ENCODE data around the gene CHAF1B. TPM values are rescaled to one million over a fixed set of nuclear protein-coding genes. Genes with fewer than 3 reads are reported as not detected.

Gene CHAF1B
- total and polyA plus RNA-seq, 7 donors: 0.68 to 12.6 (median 8.4) TPM

GRCh38 chr21:36446301-36446700 is 61.1 kb downstream of the CHAF1B start:
- ATAC-seq (no peak), DNase-seq (no peak)
- H3K36me3 ChIP-seq (ENCODE audit: insufficient read depth in 1 of 2, low read depth in 1 of 2): peaks cover 0 to 23% of the 10 kb centered on the region in 2 donors
- H3K4me1 ChIP-seq: no peaks in the 10 kb centered on the region
- H3K9me3 ChIP-seq: no peaks in the 10 kb centered on the region
- TF ChIP-seq CTCF (IDR thresholded peaks at IDR 0.05): no peak
- WGBS, 3 donors: 63 to 65% (median 63%) methylated on average over 10 of the region's 10 CpGs
- no peaks in the 10 kb centered on the region for H3K27me3 ChIP-seq (ENCODE audit: insufficient read depth in 3 of 3, low read length in 2 of 3)
- H3K27ac ChIP-seq: no peak overlapping the region
- H3K4me3 ChIP-seq: no peak overlapping the region
- intact Hi-C loops (cut with DNase I): no loop called here

GRCh38 chr21:36450511-36450910 is 65.3 kb downstream of the CHAF1B start:
- no peak for ATAC-seq
- Histone ChIP-seq H3K4me1 (no peaks in the 10 kb centered on the region), H3K9me3 (no peaks in the 10 kb centered on the region), H3K36me3 (ENCODE audit: insufficient read depth in 1 of 2, low read depth in 1 of 2) (peaks cover 0 to 30% of the 10 kb centered on the region in 2 donors), H3K27me3 (ENCODE audit: insufficient read depth in 3 of 3, low read length in 2 of 3) (no peaks in the 10 kb centered on the region), H3K4me3 (no peak overlapping the region), H3K27ac (no peak overlapping the region)
- DNase-seq: no peak
- intact Hi-C loops (cut with DNase I): no loop called here
- TF ChIP-seq CTCF (IDR thresholded peaks at IDR 0.05): no peak
- 76 to 85% (median 76%) methylated on average over 2 of the region's 2 CpGs for WGBS, 3 donors

- no peak overlapping the region for H3K27ac ChIP-seq
- 89 to 96% (median 96%) methylated on average over 8 of the region's 8 CpGs for WGBS, 3 donors
- intact Hi-C loops (cut with DNase I): no loop called here
- H3K36me3 ChIP-seq (ENCODE audit: insufficient read depth in 1 of 2, low read depth in 1 of 2): peaks cover 0 to 22% of the 10 kb centered on the region in 2 donors
- H3K4me1 ChIP-seq: no peaks in the 10 kb centered on the region
- H3K27me3 ChIP-seq (ENCODE audit: insufficient read depth in 3 of 3, low read length in 2 of 3): no peaks in the 10 kb centered on the region
- no peak for TF ChIP-seq CTCF (IDR thresholded peaks at IDR 0.05)
- H3K9me3 ChIP-seq: no peaks in the 10 kb centered on the region
- no peak for ATAC-seq
- DNase-seq: no peak
- H3K4me3 ChIP-seq: no peak overlapping the region
Measured at GRCh38 chr21:36451506-36451905, 66.3 kb downstream of the CHAF1B start.

GRCh38 chr21:36452281-36452825 is 67.2 kb downstream of the CHAF1B start:
- Histone ChIP-seq H3K27ac (no peak overlapping the region), H3K9me3 (no peaks in the 10 kb centered on the region), H3K4me1 (no peaks in the 10 kb centered on the region), H3K36me3 (ENCODE audit: insufficient read depth in 1 of 2, low read depth in 1 of 2) (peaks cover 0 to 13% of the 10 kb centered on the region in 2 donors), H3K27me3 (ENCODE audit: insufficient read depth in 3 of 3, low read length in 2 of 3) (no peaks in the 10 kb centered on the region), H3K4me3 (no peak overlapping the region)
- ATAC-seq: no peak
- WGBS, 3 donors: 64 to 83% (median 83%) methylated on average over 6 of the region's 6 CpGs
- no peak for TF ChIP-seq CTCF (IDR thresholded peaks at IDR 0.05)
- intact Hi-C loops (cut with DNase I): no loop called here
- no peak for DNase-seq

GRCh38 chr21:36454093-36454531 is 68.9 kb downstream of the CHAF1B start:
- WGBS, 3 donors: 37 to 53% (median 49%) methylated on average over 4 of the region's 4 CpGs
- DNase-seq (no peak), ATAC-seq (no peak)
- H3K27ac ChIP-seq: no peak overlapping the region
- H3K36me3 ChIP-seq (ENCODE audit: insufficient read depth in 1 of 2, low read depth in 1 of 2): peaks cover 0 to 10% of the 10 kb centered on the region in 2 donors
- no peaks in the 10 kb centered on the region for H3K27me3 ChIP-seq (ENCODE audit: insufficient read depth in 3 of 3, low read length in 2 of 3)
- H3K4me1 ChIP-seq: no peaks in the 10 kb centered on the region
- no peak overlapping the region for H3K4me3 ChIP-seq
- no peaks in the 10 kb centered on the region for H3K9me3 ChIP-seq
- intact Hi-C loops (cut with DNase I): no loop called here
- no peak for TF ChIP-seq CTCF (IDR thresholded peaks at IDR 0.05)

Measured in psoas muscle (tissue), 8 donors.